CD4-positive, alpha-beta T cell treated with Interleukin-6 for 4 hours (primary cell): ENCODE results near the gene HSD11B1L.

Experiments
- DNase-seq: peaks from one replicate; pipeline ENCODE4 v3.0.0-alpha.2; 2020; ENCODE audit warnings: mixed read lengths

Gene HSD11B1L, protein sequence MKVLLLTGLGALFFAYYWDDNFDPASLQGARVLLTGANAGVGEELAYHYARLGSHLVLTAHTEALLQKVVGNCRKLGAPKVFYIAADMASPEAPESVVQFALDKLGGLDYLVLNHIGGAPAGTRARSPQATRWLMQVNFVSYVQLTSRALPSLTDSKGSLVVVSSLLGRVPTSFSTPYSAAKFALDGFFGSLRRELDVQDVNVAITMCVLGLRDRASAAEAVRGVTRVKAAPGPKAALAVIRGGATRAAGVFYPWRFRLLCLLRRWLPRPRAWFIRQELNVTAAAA

DNA sequence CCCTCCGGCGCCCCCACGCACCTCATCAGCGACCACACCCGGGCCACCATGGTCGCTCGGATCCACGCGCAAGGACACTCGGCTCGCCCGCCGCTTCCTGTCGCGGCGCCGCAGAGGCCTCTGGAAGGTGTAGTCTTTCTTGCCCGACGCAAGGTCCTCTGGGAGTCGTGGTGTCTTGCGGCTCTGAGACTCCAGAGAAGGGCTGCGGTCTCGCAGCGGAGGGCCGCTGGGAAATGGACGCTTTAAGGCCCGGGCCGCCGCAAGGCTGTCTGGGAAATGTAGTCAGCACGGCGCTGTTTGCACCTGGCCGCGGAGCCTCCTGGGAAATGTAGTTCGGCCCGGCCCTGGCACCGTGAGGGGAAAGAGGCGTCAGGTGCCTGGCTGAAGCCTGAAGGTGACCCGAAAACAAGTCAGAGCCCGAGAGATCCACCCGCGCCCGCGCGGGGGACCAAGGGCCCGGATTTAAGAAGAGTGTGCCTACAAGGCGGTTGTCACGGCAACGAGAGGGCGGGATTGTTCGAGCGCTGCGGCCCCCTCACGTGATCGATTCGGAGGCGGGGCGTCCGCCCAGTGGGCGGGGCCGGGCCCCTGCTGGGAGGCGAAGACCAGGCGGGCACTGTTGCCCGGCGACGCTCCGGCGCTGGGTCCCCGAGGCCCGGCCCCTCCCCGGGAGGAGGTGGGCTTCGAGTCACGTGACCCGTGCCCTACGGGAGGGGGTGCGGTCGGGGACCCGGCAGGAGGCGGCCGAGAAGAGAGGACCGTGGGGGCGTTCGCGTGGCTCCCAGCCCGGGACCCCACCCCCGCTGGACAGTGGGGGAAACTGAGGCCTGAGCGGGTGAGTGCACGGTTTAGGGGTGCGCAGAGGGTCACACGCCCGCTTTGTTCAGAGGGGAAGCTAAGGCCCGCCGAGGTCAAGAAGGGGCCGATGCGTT is at the start of gene HSD11B1L, which contains the start of gene MICOS13:
HSD11B1L (plus strand) TSS at position 591 of the 932 bp plus-strand sequence. CDS start 3,806 bp downstream, outside the sequence.
MICOS13 (minus strand) TSS at position 80 of the 932 bp plus-strand sequence; CDS start at position 50, 30 bp downstream.
- peak; percentile 98 for DNase-seq

DNA sequence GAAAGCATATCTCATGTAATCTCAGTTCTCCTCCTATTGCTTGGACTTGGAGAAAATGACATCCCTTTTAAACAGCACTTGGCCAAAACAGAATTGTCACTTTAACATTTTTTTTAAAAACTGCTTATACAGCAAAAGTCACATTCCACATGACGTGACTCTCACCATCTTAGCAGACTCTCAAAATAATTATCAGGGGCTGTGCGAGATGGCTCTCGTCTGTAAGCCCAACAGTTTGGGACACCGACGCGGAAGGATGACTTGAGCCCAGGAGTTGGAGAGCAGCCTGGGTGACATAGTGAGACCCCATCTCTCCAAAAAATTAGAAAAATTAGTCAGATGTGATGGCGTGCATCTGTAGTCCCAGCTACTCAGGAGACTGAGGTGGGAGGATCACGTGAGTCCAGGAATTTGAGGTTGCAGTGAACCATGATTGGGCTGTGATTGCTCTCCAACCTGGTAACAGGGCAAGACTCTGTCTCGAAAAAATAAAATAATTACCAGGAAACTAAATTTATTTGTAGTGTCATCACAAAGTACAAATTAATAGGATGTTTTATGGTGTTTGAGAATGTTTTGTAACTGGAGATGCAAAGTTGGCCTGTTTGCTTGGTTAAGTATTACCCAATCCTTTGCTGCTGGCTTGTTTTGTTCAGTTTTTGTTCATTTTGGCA is 49.1 kb upstream of the HSD11B1L start:
- no peak for DNase-seq

DNA sequence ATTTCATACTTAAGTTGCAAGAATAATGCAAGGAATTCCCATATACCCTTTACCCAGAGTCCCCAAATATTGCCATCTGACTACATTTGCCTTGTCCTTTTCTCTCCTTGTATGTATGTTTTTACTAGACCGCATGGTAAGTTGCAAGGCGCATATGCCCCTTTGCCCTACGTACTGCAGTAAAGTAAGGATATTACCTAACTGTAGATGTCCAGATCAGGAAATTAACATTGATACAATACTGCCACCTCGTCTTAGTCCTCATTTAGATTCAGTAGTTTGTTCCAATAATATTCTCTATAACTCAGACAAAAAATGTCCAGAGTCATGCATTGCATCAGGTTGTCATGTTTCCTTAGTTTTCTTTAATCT is 48.6 kb upstream of the HSD11B1L start:
- no peak for DNase-seq

DNA sequence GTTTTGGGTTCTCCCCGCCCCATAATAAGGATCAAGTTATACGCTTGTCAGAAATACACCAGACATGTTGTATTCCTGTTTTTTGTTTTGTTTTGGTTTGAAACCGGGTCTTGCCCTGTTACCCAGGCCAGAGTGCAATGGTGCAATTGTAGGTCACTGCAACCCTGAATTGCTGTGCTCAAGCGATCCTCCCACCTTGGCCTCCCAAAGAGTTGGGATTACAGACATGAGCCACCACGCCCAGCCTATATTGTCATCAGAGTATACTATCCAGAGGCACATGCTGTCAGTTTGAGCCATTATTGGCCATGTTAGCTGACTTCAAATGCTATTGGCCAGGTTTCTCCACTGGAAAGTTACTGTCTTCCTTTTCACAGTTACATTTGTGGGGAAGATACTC is 48.2 kb upstream of the HSD11B1L start:
- no peak for DNase-seq

DNA sequence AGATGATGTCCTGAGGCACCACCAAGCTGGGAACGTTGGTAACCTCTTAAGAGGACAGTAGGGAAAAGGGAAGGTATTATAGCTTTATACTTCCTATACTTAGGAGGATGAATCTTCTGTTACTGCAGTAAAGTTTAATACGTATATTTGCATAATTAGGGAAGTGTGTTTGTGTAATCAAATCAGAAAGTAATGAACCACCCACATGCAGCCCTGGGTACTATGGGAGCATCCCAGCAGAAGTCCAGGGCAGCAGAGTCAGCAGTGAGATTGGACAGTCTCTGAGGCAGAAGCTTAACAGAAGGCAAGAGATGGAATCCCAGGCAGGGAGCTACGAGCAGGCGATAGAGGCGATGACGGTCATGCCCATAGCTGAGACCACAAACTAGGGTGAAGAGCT is 45.4 kb upstream of the HSD11B1L start:
- no peak for DNase-seq

DNA sequence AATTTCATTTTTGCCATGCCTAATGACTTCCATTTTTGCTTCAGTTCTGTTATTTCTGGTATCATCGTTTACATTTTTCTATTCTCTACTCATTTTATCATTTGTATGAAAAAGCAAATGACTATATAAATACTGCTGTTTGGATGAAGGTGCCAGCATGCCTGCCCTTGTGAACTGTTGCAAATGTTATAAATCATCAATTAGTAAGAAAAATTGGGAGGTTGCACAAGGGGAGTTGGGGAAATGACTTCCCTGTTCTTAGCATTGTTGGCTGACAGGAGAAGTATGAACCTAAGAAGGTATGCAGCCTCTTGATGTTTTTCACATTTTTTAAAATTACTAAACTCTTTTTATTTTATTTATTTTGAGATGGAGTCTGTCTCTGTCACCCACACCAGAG is 42.9 kb upstream of the HSD11B1L start:
- no peak for DNase-seq

DNA sequence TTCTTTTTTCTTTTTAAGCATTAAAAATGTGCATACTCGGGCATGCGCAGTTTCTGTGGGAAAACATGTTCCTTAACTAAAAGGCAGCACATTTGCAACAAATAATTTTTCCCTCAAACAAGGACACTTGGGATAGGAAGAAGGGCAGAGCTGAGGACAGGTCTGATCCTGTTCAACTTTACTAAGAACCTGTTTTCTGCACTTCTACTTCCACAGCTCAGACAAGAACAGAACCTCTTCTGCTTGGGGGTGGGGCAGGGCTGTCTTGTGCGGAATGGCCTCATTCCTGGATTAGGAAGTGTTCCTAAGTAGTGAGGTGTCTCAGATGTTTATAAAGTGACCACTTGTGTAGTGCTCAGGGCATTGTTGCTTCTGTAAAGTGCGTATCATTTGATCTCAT is 39.7 kb upstream of the HSD11B1L start:
- DNase-seq: no peak

DNA sequence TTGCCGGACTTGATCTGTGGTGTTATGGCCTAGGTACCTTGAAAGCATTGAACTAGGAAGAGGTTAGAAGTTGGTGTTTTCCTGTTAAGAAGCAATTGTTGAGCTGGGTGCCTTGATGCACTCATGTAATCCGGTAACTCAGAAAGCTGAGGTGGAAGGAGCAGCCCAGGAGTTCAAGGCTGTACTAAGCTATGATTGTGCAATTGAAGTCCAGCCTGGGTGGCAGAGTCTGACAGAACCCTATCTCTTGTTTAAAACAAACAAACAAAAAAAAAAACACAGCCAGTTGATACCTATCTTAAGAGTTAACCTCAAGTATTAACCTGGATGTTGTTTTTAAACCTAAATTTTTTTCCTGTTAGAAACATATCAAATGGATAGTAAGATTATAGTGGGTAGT is 38.6 kb upstream of the HSD11B1L start:
- DNase-seq: no peak

DNA sequence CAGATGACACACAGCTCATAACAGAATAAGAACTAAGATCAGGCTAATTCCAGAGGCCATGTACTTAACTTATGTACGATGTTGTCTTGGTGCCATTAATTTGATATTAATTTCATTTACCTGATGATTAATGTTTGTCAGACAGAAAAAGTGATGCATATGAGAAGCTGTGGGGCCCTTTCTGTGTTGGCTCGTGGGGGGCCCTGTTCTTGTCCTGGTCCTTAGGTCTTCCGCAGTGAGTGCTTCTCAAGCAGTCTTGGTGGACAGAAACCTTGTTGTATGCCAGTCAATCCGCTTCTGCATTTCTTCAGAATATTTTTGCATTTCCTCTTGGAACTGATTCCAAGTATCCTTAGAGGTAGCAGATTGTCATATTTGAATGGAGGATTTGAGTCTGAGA is 37.8 kb upstream of the HSD11B1L start:
- no peak for DNase-seq

DNA sequence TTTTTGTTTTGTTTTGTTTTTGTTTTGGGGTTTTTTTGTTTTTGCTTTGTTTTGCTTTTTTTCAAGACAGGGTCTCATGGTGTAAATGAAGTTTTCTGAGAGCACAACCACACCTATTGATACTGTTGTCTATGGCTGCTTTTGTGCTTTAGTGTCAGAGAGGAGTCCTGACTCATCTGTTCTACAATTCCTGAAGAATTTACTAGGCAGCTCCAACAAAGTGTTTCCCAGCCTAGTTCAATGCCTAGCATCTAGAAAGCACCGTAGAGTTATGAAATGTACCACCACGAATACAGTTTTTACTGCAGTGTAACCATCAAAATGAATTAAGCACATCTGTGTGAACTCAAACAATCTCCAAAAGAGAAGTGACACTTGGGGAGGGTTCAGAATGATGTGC is 36.8 kb upstream of the HSD11B1L start:
- no peak for DNase-seq

DNA sequence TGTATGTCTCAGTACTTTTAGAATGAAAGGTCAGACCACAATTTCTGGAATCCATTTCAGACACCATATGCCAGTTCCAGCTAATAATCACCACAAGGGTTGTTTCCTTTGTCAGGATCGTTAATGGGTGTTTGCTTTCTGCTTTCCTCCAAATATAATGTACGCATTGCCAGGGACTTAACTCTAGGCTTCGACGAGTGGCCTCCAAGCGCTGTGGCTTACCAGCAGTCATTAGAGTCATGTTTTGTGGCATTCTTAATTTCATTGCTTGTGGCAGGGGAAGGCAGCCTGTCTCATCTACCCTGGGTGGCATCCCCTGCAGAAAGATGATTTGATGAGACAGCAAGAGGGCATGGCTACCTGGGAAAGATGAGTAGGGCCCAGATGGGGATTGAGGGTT is 35.4 kb upstream of the HSD11B1L start:
- no peak for DNase-seq

DNA sequence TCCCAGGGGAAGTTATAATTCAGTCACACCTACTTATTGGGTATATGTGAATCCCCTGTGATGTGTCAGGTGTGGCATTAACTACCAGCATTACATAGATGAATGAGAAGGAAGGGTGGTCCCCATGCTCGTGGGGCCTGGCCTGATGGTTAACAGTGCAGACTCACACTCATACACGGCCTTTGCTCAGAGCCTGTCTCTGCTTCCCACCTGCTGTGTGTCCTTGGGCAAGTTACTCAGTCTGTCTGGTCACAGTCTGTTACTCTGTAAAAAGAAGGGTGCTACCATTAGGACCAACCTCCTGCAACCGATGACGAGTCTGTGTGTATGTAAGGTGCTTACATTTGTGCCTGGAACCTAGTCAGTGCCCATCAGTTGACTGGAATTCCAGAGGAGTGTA is 34.1 kb upstream of the HSD11B1L start:
- no peak for DNase-seq

DNA sequence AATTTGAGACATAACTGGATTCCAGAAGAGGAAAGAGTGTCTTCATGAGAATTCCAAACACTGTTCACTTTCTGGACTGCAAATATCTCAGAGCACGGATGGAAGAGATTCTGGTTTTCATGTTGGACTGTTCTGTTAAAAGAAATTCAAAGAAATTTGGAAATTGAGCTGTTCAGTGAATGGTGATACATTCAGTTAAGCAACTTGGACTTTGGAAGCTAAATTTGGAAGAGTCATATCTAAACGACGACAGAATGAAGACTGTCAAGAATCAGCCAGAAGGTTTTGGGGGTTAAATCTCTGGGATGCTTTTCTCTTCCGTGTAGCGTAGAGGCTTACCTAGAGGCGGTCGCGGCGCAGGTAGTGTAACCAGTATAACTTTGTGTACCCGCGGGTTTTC is 32.4 kb upstream of the HSD11B1L start:
- no peak for DNase-seq

DNA sequence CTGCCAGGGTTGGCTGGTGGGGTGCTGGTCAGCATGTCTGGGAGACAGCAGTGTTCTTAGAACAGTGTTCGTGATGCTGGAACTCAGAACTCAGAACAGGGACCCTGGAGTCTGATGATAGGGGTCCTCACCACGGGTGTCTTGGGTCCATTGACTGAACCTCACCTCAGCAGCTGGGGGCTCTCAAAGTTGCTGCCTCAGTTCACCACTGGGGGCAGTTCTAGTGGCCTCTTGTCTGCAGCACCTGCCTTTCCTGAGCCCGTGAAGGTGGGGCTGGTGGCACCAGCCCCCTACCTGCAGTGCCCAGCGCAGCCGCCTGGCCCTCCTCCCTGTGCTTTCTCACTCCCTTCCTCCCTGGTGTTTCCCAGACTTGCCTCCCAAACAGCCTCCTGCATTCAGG is 29.5 kb upstream of the HSD11B1L start:
- DNase-seq: no peak

DNA sequence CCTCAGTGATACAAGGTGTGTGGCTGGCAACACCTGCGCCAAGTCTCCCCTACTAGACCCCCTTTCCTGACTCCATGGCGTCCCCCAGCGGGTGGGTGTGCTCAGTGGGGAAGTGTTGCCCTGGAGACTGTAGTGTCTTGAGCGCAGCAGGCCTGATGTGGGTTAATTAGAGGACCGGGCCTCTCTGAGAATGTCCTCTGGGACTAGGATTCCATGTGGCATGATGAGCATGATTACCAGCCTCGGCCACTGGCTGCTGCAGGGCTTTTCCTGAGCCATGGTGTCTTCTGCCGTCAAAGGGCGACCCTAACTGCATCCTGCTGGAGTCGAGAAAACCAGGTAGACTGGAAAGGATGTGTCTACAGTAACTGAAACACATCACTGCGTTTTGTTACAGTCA is 28.6 kb upstream of the HSD11B1L start:
- DNase-seq: no peak

DNA sequence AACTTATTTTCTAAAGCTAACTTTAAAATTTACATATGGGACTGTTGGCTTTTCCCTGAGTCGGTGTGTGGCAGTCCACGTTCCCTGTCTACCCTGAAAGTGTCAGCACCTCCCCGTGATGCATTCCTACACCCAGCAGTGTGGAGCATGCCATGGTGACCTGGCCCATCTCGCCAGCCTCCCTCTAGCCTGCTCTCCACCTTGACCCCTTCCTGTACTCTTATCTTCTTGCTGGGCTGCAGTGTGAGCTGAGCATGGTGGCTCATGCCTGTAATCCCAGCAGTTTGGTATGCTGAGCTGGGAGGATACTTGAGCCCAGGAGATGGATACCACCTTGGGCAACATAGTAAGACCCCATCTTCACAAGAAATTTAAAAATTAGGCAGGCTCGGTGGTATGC is 25.9 kb upstream of the HSD11B1L start:
- no peak for DNase-seq

DNA sequence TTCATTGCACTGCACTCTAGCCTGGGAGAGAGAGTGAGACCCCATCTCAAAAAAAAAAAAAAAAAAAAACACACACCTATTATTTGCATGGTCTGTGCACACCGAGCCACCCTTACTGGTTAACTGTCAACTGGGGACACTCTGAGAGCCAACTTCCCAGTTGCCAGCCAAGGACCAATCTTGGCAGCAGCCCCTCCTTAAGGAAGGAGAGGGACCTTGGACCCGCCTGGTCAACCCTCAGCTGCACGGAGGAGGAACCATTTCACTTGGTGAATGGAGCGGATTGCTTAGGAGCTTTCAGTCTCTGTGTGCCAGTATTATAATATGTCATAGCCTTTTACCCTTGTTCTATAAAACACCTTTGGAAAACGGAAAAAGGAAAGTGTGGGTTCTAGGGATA is 25.4 kb upstream of the HSD11B1L start:
- no peak for DNase-seq

DNA sequence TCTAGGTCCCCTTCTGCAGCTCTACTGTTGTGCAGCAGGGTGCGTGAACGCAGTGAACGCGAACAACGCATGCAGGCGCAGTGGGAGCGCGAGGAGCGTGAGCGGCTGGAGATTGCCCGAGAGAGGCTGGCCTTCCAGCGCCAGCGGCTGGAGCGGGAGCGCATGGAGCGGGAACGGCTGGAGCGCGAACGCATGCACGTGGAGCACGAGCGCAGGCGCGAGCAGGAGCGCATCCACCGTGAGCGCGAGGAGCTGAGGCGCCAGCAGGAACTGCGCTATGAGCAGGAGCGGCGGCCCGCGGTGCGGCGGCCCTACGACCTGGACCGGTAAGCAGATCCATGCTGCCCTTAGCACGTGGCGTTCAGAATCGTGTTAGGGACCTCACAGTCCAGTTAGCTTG is 19.3 kb upstream of the HSD11B1L start:
- DNase-seq: no peak

DNA sequence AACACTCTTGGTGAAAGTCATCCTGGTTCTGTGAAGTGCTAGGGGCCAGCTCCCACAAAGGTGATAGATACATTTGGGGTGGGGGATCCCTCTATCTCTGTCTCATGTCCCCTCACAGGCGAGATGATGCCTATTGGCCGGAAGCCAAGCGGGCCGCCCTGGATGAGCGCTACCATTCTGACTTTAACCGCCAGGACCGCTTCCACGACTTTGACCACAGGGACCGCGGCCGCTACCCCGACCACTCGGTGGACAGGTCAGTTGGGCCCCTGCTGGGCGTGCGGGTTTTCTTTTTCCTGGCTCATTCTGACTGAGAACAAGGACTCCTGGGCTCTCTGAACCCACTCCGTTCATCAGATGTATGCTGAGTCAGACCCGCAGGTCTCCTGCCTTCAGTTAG is 16.9 kb upstream of the HSD11B1L start:
- no peak for DNase-seq

DNA sequence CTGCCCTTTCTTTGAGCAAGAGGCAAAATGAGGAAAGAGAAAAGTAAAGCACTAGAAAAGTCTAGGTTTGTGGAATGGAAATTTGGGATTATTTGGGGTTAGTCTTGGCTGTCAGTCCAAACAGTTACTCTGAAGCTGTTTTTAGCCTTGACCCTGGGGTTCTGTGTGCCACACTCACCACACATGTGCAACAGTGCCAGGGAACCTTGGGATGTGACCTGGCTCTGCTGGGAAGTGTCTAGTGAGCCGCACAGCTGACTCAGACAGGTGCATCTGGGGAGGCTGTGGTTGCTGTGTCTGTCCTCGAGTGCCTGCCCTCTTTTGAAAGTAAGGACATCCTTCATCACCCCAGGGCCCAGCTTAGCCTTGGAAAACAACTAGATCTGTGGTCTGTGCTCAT is 16.3 kb upstream of the HSD11B1L start:
- DNase-seq: no peak

DNA sequence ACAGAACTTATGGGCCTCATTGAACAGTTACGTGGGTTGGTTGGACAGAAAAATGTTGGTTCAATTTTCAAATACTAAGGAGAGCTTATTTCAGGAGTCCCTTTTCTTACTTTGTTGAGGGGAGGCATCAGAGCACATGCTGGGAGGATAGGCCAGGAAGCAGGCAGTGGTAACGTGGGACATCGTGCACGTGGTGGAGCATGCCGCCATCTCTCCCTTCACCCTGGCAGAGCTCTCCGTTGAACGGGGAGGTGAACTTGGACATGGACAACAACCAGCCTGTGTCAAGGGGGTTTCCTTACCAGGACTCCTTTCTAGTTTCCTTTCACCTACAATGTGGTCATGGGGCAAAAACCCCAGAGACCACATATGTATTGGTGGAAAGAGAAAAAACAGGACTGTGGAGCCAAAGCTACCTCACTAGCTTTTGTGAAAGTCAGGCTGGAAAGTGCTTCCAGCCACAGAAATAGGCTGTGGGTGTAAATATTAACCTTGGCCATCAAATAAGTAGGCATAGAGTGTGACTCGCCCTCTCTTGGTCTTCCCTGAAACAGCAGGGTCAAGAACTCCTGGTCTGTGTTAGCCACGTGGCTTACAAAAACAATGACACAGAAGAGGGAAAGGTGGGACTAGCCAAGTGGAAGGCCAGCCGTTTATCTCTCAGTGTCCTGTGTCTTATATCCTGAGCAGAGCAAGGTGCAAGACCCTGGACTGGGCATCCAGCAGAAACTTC is 14.9 kb upstream of the HSD11B1L start:
- no peak for DNase-seq

DNA sequence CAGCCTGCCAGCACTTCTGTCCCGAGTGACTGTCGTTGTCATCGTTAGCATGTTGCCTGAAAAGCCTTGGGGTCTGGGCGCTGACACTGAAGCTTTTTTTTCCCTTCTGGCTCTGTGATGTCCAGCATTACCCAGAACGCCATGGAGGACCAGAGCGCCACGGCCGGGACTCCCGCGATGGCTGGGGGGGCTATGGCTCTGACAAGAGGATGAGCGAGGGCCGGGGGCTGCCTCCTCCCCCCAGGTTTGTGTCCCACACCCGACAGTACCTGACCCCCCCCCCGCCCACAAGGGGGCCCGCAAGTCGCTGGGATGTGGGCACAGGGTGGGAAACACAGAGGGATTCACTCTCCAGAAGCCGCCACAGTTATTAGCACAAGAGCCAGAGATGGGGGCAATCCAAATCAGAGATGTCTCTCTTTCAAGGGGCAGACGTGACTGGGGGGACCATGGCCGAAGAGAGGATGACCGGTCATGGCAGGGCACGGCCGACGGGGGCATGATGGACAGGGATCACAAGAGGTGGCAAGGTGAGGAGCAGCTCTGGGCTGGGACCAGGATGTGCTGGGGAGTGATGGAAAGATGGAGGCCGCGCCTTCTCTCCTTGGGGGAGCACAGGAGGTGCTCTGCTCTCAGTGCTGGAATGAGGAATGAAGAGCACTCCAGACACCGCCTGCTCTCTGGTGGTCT is 13.8 kb upstream of the HSD11B1L start:
- no peak for DNase-seq
